Muscle layer of duodenum (tissue), 2 donors: ENCODE results near the gene THOC1.
"Not testable (repeated sequence)": the region's sequence is repeated elsewhere in the genome, so short reads cannot be mapped to it uniquely, and the experiment has no call there.

Source experiments
- H3K27ac ChIP-seq: one replicate; pipeline ENCODE4 v1.7.0; 2013; ENCODE audit warnings: mild to moderate bottlenecking, low read length
- H3K27me3 ChIP-seq: one replicate; pipeline ENCODE4 v1.7.0; 2013; ENCODE audit warnings: low read depth, mild to moderate bottlenecking, control low read depth, low read length
- H3K36me3 ChIP-seq, 2 donors: one replicate each; pipeline ENCODE4 v1.7.0; 2013; ENCODE audit warnings: low read length in 2 of 2, control low read depth in 1 of 2, mild to moderate bottlenecking in 1 of 2; ENCODE audit not compliant: insufficient read depth in 2 of 2, control insufficient read depth in 1 of 2
- H3K4me1 ChIP-seq, 2 donors: one replicate each; pipeline ENCODE4 v1.7.0; 2013; ENCODE audit warnings: low read length in 2 of 2, mild to moderate bottlenecking in 2 of 2, control low read depth in 1 of 2, moderate library complexity in 1 of 2; ENCODE audit not compliant: insufficient read depth in 2 of 2, control insufficient read depth in 1 of 2
- H3K4me3 ChIP-seq, 2 donors: one replicate each; pipeline ENCODE4 v1.7.0; 2013; ENCODE audit warnings: low read length in 2 of 2, low read depth in 1 of 2, mild to moderate bottlenecking in 1 of 2
- H3K9me3 ChIP-seq, 2 donors: one replicate each; pipeline ENCODE4 v1.7.0; 2013; ENCODE audit warnings: low read length in 2 of 2, control low read depth in 1 of 2, mild to moderate bottlenecking in 1 of 2; ENCODE audit not compliant: control insufficient read depth in 1 of 2
- donor health status: healthy.

Gene THOC1

DNA sequence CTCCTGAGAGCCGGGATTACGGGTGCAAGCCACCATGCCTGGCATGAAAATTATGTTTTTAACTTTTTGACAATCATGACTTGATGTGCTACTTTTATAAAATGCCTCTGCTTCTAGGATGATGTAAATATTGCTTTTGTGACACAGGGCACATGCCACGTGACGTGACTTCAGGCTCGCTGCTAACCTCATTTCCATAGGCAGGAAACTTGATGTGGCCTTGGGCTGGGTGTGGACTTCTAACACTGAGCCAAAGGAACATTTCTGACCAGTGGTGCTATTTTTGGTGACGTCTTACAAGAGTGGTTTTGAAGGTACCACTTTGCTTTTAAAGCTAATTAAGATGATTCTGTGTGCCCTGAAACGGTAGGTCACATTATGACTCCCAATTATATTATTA, 34.2 kb upstream of the THOC1 start:
- H3K27me3 ChIP-seq: no peaks in the 10 kb centered on the region
- no peaks in the 10 kb centered on the region for H3K4me1 ChIP-seq
- no peaks in the 10 kb centered on the region for H3K9me3 ChIP-seq
- no peak overlapping the region for H3K4me3 ChIP-seq
- H3K27ac ChIP-seq: no peak overlapping the region
- no peaks in the 10 kb centered on the region for H3K36me3 ChIP-seq

DNA sequence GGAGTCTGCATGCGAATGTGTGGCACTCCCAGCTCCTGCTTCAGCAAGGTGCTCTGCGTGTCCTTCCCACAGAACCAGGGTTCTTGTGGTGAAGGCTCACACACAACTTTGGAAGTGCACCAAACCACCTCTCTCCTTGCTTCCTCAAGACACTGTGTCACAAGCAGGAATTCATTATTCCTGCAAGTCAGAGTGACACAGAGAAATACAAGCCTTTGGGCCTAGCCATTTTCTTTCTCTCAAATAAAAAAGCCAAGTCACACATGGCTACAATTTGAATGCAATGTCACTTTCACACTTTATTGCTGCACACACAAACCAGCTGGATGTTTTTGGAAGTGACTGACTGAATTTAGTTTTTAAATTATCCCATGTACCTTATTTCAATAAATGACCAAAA, 30.1 kb upstream of the THOC1 start:
- Histone ChIP-seq H3K4me3 (no peak overlapping the region), H3K36me3 (no peaks in the 10 kb centered on the region), H3K9me3 (no peaks in the 10 kb centered on the region), H3K4me1 (no peaks in the 10 kb centered on the region), H3K27ac (no peak overlapping the region), H3K27me3 (no peaks in the 10 kb centered on the region)

DNA sequence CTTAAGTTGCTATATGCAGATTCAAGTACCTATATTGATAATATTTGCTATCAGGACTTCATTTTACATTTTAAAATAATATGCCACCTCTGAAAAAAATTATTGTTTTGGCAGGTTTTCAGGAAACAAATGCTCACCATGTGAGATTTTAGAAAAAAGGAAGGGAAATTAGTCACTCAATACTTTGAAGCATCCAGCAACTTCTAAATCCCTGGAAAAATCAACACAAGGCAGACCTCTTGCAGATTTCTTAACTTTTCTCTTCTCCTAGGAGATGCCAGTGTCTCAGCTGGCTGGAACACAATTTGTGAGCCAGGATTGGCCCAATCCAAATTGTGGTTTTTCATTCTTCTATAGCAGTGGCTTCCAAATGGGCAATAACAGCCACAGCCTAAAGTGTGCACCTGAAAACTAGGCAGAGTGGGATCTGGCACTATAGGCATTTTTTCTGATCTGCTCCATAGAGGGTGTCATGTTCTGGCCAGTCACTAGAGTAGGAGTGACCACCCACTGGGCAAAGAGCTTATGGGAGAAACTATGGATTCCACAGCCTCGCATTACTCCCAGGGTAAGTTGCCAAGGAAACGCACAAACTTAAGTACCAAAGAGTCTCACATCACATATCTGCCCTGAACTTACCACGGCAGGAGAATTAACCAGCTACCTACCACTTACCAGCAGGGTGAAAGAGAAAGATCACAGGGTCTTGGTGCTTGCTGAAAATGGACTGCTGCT, 28.1 kb upstream of the THOC1 start:
- Histone ChIP-seq H3K27me3 (no peaks in the 10 kb centered on the region), H3K36me3 (no peaks in the 10 kb centered on the region), H3K9me3 (no peaks in the 10 kb centered on the region), H3K4me1 (no peaks in the 10 kb centered on the region), H3K4me3 (no peak overlapping the region), H3K27ac (no peak overlapping the region)

- Histone ChIP-seq H3K9me3 (no peaks in the 10 kb centered on the region), H3K4me3 (no peak overlapping the region), H3K4me1 (no peaks in the 10 kb centered on the region), H3K27me3 (no peaks in the 10 kb centered on the region), H3K27ac (no peak overlapping the region), H3K36me3 (no peaks in the 10 kb centered on the region)
Measured at GRCh38 chr18:294566-294965, 26.7 kb upstream of the THOC1 start.

- Histone ChIP-seq H3K36me3 (no peaks in the 10 kb centered on the region), H3K27ac (no peak overlapping the region), H3K4me1 (no peaks in the 10 kb centered on the region), H3K27me3 (no peaks in the 10 kb centered on the region), H3K4me3 (no peak overlapping the region), H3K9me3 (no peaks in the 10 kb centered on the region)
Measured at GRCh38 chr18:293536-293935, 25.7 kb upstream of the THOC1 start.

DNA sequence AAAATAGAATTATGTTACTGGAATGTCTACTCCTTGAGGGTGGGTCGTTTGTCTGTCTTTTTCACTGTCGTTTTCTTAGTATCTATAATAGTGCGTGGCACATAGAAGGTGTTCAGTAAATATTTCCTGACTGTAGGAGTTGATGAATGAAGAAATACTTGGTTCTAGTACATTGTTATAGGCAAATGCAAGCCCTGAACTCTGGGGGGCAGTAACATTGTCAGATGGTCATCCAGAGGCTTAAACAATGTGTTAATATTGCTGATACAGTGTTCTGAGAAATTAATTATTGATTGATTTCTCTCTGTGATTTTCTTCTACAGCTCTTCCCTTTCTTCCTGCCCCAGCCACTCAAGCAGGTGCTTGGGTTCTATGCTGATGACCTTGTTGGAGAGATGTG, 24.4 kb upstream of the THOC1 start:
- Histone ChIP-seq H3K9me3 (no peaks in the 10 kb centered on the region), H3K27me3 (no peaks in the 10 kb centered on the region), H3K4me1 (no peaks in the 10 kb centered on the region), H3K36me3 (no peaks in the 10 kb centered on the region), H3K4me3 (no peak overlapping the region), H3K27ac (no peak overlapping the region)

- H3K27ac ChIP-seq, H3K36me3 ChIP-seq, H3K4me3 ChIP-seq, H3K9me3 ChIP-seq, H3K4me1 ChIP-seq, H3K27me3 ChIP-seq: not testable (repeated sequence)
Measured at GRCh38 chr18:289970-290369, 22.1 kb upstream of the THOC1 start.

DNA sequence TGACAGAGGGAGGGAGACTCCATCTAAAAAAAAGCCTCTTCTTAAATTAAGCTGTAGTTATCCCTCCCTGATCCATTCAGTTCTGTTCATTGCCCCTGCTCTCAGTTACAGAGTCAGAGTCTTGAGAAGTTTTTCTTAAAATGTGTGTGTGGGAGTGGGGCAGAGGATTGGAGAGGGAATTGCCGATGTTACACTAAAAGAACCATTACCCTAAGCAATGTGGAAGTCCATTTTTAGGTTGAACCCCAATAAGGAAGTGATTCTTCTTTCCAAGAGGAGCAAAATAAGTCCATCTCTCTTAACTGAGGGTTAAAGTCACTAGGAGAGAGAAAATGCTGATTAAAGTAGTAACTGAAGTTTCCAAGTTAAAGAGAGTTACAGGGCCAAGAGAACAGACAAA, 21.2 kb upstream of the THOC1 start:
- H3K4me3 ChIP-seq: no peak overlapping the region
- no peaks in the 10 kb centered on the region for H3K27me3 ChIP-seq
- no peak overlapping the region for H3K27ac ChIP-seq
- H3K9me3 ChIP-seq: no peaks in the 10 kb centered on the region
- H3K4me1 ChIP-seq: no peaks in the 10 kb centered on the region
- no peaks in the 10 kb centered on the region for H3K36me3 ChIP-seq

- Histone ChIP-seq H3K4me3 (no peak overlapping the region), H3K36me3 (no peaks in the 10 kb centered on the region), H3K4me1 (no peaks in the 10 kb centered on the region), H3K27ac (no peak overlapping the region), H3K9me3 (no peaks in the 10 kb centered on the region), H3K27me3 (no peaks in the 10 kb centered on the region)
Measured at GRCh38 chr18:286515-287310, 18.9 kb upstream of the THOC1 start.

DNA sequence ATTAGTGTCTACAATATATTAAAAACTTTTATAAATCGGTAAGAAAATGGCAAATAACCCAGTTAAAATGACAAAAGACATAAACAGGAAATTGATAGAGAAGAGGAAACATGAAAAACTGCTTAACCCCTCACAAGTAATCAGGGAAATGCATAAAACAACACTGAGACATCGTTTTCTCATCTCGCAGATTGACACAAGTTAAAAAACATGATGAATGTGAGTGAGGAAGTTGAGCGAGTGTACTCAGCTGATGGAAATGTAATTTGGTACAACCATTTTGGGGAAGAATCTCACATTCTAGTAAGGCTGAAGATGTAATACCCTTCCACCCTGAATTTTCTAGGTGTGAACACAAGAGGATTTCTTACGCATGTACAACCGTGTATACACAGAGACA, 18.0 kb upstream of the THOC1 start:
- Histone ChIP-seq H3K9me3 (no peaks in the 10 kb centered on the region), H3K27ac (no peak overlapping the region)

DNA sequence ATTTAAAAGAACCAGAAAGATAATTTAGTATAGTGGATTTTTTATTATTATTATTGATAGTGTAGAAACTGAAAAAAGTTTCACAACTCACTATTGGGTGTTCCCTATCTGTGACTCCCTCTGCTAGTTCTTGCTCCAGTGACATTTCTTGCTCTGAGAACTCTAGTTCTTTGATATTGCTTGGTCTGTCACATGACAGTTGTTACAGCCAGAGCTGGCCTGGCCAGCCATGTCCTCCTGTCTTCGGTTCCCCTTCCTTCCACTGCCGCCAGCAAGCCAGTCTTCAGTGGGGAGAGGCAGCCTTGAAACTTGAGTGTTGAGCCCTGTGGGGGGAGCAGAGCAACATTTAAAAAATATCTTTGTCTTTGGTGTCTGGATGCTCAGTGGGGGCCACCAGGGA, 7.6 kb upstream of the THOC1 start:
- peaks cover 0 to 3% of the 10 kb centered on the region in 2 donors for H3K9me3 ChIP-seq
- no peaks in the 10 kb centered on the region for H3K36me3 ChIP-seq

More for the DNA sequence above, 18.0 kb upstream of the THOC1 start:
- Histone ChIP-seq H3K4me3 (no peak overlapping the region), H3K27me3 (no peaks in the 10 kb centered on the region), H3K4me1 (no peaks in the 10 kb centered on the region), H3K36me3 (no peaks in the 10 kb centered on the region)

More for the DNA sequence above, 7.6 kb upstream of the THOC1 start:
- Histone ChIP-seq H3K4me3 (no peak overlapping the region), H3K27ac (no peak overlapping the region), H3K27me3 (no peaks in the 10 kb centered on the region), H3K4me1 (no peaks in the 10 kb centered on the region)
